GM13976 (cell line): ENCODE results near the gene SLC66A2.

Source experiments
- DNase-seq: peaks from one replicate; pipeline ENCODE4 v3.0.0; 2012; ENCODE audit warnings: low spot score
- in situ Hi-C: fragments of 300-500 bp; cut with MboI; formaldehyde crosslinking; loops from one replicate; pipeline ENCODE4 v1.12.0; 2022; ENCODE audit warnings: low sequenced_read_pairs, mixed read lengths, inconsistent platforms; ENCODE audit not compliant: unreplicated experiment
- TF ChIP-seq, protein P1 (sequence below): IDR thresholded peaks from 2 replicates; pipeline ENCODE4 v1.5.1; 2012; ENCODE audit warnings: borderline replicate concordance, mild to moderate bottlenecking; ENCODE audit not compliant: insufficient read depth; ENCODE audit errors: extremely low read depth, missing control alignments, control extremely low read depth

The SLC66A2 gene

DNA sequence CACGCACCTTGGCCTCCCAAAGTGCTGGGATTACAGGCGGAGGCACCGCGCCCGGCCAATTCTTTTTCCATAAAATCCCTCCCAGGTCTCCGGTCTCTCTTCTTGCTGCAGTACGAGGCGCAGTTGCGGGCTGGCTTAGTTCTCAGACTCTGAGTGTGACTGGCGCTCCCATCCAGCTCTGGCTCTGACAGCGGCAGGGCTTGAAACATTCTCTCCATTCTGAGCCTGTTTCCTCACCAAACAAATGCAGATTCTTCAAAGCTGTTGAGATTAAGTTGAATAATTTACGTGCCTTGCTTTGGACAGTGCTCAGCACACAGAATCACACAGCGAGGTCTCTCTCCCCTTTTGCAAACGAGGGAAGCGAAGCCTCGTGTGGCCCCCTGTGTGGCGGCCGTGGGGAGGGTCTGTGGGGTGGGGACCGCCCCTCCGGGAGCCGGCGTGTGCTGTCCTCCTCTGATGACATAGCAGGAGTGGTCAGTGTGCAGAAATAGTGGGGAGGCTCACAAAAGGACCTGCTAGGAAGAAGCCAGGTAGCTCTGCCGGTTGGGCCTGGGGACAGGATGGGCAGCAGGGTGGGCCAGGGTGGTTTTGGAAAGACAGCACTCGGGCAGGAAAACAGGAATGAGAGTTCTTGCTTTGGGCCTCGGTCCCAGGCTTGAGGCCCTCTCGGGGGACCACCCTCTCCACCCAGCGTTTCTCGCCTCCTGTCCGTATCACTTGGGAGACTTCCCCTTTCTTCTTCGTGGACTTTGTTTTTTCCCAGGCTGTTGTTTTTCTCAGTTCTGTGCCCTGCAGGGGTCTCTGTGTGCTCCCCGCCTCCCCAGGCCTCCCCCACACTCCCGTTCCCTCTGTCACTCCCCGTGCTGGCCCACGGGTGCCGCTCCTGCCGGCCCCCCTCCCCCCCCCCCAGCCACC is 78.7 kb downstream of the SLC66A2 start:
- no peak for DNase-seq
- TF ChIP-seq, protein P1, sequence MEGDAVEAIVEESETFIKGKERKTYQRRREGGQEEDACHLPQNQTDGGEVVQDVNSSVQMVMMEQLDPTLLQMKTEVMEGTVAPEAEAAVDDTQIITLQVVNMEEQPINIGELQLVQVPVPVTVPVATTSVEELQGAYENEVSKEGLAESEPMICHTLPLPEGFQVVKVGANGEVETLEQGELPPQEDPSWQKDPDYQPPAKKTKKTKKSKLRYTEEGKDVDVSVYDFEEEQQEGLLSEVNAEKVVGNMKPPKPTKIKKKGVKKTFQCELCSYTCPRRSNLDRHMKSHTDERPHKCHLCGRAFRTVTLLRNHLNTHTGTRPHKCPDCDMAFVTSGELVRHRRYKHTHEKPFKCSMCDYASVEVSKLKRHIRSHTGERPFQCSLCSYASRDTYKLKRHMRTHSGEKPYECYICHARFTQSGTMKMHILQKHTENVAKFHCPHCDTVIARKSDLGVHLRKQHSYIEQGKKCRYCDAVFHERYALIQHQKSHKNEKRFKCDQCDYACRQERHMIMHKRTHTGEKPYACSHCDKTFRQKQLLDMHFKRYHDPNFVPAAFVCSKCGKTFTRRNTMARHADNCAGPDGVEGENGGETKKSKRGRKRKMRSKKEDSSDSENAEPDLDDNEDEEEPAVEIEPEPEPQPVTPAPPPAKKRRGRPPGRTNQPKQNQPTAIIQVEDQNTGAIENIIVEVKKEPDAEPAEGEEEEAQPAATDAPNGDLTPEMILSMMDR, result no peak
- in situ Hi-C loops, result no loop called here

DNA sequence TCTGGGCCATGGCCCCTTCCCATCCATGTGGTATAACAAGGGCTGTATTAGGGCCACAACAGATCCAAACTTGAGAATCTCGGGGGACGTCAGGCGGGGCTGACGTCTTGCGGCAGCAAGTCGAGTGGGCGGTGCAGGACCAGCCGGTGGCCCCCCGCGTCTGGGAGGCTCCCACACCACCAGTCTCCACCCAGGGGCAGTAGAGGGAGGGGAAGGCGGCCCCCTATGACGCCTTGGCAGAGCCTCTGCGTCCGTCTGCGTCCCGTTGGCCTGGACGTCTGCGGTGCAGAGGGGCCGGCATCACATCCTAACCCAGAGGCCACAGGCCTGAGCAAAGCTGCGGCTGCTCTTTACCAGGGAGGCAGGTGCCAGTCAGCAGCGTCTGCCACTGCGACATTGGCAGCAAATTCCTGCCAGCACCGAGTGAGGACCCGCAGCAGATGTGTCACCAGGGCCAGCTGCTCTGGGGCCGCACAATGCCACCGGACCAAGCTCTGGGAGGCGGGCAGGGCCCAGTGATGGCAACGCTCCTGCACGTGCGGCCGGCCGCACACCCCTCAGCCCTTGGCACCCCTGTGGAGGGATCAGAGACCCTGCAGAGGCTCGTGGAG is 79.9 kb downstream of the SLC66A2 start:
- peak; percentile 12 for DNase-seq
- in situ Hi-C loops, result no loop called here
- TF ChIP-seq, protein P1, result no peak

DNA sequence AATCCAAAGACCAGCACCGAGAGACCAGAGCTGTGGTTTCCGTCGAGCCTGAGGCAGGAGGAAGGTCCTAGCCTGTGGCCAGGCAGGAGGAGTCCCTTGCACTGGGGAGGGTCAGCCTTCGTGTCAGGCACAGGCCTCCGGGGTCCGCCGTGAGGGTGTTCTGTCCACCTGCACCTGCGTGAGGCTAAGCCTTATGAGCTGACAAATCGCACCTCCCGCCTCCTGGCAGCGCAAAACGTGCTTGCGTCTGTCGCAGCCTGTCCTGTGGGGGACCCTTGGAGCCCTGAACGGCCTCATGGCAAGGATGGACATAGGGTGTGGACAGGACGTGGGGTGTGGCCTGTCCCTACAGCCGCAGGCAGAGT is 80.4 kb downstream of the SLC66A2 start:
- in situ Hi-C loops, result no loop called here
- no peak for DNase-seq
- TF ChIP-seq, protein P1, result no peak

DNA sequence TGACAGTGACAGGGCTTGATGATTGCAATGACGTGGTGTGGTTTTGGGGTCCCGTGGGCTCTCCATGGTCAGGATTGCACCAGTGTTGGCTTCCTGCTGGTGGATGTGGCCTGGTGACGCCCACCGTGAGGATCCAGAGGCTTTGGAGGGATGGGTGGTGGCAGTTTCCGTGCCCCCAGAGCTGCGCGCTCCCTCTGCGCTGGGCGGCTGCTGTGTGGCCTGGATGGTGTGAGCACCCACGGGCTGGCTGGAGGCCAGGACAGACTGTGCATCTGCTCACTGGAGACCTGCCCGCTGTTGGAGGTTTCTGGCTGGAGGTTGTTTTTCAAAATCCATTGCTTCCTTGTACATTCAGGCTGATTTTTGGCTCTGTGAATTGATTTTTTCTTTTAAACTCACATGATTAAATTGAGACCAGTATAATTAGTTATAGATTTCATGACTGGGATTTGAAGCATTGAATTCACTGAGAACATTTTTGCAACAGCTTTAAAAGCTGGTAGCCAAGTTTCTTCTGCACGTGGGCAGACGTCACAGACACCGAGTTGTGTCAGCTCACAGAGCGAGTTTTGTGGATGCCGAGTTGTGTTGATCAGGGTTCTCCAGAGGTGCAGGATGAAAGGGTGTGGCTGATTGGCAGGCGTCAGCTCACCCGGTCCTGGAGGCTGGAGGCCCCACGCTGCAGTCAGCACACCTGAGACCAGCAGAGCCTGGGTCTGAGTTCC is 81.0 kb downstream of the SLC66A2 start:
- no peak for DNase-seq
- TF ChIP-seq, protein P1, result no peak
- in situ Hi-C loops, result no loop called here

DNA sequence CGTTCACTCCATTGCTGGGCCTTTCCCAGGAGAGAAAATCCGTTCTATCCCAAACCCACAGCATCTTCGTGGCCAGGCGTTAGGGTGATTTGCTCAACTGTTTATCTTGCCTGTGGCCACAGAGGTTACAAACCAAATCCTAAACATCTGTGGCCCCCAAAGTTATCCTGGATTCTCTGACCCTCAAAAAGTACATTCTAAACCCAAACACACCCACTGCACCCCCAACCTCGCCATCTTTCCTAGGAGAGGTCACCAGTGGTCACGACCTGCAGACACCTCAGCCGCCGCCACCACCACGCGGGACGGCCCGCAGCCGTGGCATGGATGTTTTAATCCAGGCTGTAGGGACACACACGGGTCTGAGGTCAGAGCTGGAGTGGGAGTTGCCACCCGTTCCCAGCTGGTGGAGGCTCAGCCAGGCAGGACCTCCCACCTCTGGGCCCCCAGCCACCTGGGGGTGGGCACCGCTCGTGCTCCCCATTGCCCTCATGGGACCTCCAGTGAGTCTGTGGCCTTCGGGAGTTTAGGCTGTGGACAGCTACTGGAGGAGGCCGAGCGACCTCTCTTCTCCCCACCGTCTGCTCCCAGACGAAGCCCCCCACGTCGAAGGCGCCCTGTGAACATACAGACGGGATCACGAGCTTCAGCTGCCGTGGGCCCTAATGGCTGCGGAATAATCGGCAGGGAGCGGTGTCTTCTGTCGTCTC is 81.7 kb downstream of the SLC66A2 start:
- TF ChIP-seq, protein P1, result no peak
- in situ Hi-C loops, result no loop called here
- DNase-seq, result no peak
